GM12874 (cell line): Measurements from ENCODE around the gene WSCD1.

Experiments used
- CTCF ChIP-seq: IDR thresholded peaks from 2 replicates; pipeline ENCODE4 v1.5.1; 2011; ENCODE audit warnings: low read depth, mild to moderate bottlenecking, control low read depth, low read length, moderate library complexity; ENCODE audit not compliant: insufficient read depth

The WSCD1 gene

GRCh38 chr17:6046931-6047330, 23.2 kb upstream of the WSCD1 start:
- no peak for TF ChIP-seq CTCF

DNA sequence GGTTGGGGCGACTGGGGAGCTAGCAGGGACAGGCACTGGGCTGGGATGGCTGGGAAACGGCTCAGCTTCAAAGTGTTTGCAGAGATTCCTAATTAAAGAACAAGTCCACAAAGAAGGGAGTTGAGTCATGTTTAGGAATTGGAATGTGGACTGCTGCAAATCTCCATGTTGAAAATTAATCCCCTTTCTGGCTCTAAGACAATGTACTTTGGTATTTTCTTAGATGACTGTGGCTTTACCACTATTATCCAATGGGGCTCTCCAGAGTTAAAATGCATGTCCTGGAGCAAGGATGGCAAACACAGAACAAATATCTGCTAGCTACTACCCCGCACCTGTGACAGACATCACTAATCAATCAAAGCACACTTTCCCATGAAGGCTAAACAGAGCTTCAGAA, 22.2 kb upstream of the WSCD1 start:
- no peak for TF ChIP-seq CTCF

DNA sequence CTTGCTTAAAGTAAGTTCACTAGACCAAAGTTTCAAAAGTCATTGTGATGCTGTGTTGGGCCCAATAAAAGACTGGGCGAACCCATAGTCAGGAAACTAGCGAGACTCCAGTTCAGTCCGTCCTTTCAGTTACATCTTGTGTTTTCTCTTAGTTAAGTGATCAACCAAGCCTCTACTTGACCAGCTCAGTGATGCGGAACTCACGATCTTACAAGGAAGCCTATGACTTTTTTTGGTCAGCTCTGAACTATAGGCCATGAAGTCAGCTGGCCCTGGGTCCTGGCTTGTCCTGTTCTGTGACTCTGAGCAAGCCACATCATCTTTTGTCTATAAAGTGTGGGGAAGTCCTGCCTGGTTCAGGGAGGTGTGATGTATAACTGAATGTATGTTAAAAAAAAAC, 21.7 kb upstream of the WSCD1 start:
- TF ChIP-seq CTCF = no peak

GRCh38 chr17:6052926-6053325, 17.3 kb upstream of the WSCD1 start:
- no peak for TF ChIP-seq CTCF

DNA sequence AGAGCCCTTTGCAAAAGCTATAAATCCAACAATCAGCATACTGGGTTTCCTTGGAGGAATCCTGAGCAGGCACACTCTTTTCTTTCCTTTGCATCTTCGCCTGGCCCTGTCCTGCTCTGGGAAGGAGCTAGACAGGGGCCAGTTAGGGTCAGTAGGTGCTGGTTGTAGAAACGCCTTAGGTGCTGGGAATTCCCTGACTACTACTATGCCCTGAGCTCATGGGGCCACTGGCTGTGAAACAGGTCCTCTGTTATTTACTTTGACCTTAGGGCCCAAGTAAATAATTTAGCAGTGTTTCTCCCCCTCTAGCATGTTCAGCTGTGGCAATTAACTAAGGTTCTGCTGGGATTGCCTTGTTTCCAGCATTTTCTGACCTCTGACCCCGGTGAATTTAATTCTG, 15.8 kb upstream of the WSCD1 start:
- no peak for TF ChIP-seq CTCF

- TF ChIP-seq CTCF = no peak
Measured at GRCh38 chr17:6056104-6056503, 14.1 kb upstream of the WSCD1 start.

GRCh38 chr17:6057562-6057961, 12.6 kb upstream of the WSCD1 start:
- TF ChIP-seq CTCF = no peak

GRCh38 chr17:6059406-6059805, 10.8 kb upstream of the WSCD1 start:
- no peak for TF ChIP-seq CTCF
